B cell (primary cell): ENCODE measurements around the gene ONECUT3.

Source experiments
- EZH2 ChIP-seq: IDR thresholded peaks from 2 replicates; pipeline ENCODE4 v1.6.1; 2012; ENCODE audit warnings: borderline replicate concordance, low read depth, mild to moderate bottlenecking, moderate library complexity, low read length; ENCODE audit not compliant: insufficient read depth, poor library complexity, severe bottlenecking
- TF ChIP-seq, protein P1 (sequence below): fragments of 200-600 bp; IDR thresholded peaks from one replicate; pipeline ENCODE4 v1.8.0; 2022; ENCODE audit warnings: antibody characterized with exemption, mild to moderate bottlenecking

DNA sequence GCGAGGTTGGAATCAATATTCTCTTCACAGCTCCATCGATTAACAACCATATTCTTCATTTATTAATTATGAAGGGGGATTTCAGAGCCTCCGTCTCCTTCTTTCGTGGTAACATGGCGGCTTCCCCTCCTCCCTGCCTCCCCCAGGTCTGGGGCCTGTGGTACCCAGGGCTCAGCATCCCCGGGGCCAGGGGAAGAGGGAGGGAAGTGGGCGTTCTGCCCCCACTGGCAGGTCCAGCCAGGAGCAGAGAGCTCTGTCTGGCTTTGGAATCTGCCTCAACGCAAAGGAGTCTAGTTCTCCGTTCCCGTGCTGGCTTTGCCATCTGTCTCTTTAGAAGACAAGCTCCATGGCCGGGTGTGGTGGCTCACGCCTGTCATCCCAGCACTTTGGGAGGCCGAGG is 37.8 kb upstream of the ONECUT3 start:
- TF ChIP-seq, protein P1, sequence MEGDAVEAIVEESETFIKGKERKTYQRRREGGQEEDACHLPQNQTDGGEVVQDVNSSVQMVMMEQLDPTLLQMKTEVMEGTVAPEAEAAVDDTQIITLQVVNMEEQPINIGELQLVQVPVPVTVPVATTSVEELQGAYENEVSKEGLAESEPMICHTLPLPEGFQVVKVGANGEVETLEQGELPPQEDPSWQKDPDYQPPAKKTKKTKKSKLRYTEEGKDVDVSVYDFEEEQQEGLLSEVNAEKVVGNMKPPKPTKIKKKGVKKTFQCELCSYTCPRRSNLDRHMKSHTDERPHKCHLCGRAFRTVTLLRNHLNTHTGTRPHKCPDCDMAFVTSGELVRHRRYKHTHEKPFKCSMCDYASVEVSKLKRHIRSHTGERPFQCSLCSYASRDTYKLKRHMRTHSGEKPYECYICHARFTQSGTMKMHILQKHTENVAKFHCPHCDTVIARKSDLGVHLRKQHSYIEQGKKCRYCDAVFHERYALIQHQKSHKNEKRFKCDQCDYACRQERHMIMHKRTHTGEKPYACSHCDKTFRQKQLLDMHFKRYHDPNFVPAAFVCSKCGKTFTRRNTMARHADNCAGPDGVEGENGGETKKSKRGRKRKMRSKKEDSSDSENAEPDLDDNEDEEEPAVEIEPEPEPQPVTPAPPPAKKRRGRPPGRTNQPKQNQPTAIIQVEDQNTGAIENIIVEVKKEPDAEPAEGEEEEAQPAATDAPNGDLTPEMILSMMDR = no peak
- TF ChIP-seq EZH2 = no peak
